HG03439 (cell line): ENCODE measurements around the gene CLIC1.
"Not testable (repeated sequence)": the region's sequence is repeated elsewhere in the genome, so short reads cannot be mapped to it uniquely, and the experiment has no call there.

Source experiments
- ATAC-seq: cut with Tn5 transposase; IDR thresholded peaks from one replicate; pipeline ENCODE4 v1.9.1; 2021; ENCODE audit warnings: mild to moderate bottlenecking, moderate library complexity; ENCODE audit not compliant: unreplicated experiment

CLIC1 gene

DNA sequence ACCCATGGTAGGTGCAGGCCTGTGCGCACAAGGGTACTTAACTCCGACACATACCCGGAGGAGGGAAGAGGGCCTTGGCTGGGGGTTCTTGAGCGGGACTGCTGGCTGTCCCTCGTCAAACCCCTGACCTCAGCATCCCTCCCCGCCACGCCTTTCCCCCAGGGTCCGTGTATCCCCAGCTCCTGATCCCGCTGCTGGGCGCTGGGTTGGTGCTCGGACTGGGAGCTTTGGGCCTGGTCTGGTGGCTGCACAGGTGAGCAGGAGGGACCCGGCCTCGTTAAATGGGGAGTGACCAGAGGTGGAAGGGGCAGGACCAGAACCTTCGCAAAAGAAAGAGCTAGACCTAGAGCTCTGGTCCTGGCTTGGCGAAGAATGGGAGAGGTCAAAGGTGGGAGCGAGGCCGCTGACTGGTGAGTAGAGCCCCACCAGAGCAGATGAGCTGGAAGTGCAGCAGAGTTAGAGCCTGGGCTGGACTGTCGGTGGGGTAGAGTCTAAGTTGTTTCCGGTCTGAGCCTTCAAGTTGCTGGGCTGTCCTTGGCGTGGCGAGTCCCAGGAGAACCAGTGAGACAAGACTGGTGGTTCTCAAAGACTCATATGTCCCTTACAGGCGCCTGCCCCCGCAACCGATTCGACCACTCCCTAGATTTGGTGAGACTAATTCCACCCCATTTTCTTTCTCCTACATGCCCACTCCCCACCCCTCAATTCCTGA lies 12.2 kb downstream of the CLIC1 start:
- no peak for ATAC-seq

DNA sequence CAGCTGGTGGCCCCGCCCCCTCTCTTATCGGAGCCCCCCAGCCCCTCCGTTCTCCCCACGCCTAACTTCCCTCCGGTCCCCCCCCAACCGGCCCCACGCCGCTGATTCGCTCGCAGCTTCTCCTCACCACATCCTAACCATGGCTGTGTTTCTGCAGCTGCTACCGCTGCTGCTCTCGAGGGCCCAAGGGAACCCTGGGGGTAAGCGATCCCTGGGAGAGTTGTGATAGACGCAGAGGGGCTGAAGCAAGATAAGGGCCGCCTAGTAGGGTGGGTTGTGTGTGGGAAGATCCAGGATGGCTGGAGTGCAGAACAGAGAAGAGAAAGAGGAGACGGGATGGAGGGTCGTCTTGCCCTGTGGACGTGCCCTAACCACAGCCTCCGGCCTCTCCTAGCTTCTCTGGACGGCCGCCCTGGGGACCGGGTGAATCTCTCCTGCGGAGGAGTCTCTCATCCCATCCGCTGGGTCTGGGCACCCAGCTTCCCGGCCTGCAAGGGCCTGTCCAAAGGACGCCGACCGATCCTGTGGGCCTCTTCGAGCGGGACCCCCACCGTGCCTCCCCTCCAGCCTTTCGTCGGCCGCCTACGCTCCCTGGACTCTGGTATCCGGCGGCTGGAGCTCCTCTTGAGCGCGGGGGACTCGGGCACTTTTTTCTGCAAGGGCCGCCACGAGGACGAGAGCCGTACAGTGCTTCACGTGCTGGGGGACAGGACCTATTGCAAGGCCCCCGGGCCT lies 12.9 kb downstream of the CLIC1 start, which contains the start of gene MPIG6B:
MPIG6B (plus strand) TSS at position 129 of the 735 bp plus-strand sequence; CDS start at position 140, 11 bp downstream.
- ATAC-seq = no peak

DNA sequence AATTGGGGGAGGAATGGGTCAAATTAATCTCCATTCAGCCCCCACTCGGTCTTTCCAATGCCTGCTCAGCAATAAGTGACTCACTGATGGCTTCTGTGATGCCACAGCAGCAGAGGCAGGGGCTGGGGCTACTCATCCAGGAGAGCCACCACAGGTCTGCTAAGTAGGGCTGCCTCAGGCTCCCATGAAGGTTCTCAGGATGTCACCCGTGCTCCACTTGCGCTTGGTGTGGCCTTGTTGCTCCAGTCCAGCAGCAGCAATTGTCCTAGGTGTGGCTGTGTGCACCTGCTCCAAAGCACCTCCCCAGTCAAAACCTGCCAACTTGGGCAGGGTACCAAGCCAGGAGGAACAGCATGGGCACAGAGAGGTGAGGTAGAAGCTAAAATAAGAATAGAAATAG lies 14.2 kb downstream of the CLIC1 start:
- no peak for ATAC-seq

DNA sequence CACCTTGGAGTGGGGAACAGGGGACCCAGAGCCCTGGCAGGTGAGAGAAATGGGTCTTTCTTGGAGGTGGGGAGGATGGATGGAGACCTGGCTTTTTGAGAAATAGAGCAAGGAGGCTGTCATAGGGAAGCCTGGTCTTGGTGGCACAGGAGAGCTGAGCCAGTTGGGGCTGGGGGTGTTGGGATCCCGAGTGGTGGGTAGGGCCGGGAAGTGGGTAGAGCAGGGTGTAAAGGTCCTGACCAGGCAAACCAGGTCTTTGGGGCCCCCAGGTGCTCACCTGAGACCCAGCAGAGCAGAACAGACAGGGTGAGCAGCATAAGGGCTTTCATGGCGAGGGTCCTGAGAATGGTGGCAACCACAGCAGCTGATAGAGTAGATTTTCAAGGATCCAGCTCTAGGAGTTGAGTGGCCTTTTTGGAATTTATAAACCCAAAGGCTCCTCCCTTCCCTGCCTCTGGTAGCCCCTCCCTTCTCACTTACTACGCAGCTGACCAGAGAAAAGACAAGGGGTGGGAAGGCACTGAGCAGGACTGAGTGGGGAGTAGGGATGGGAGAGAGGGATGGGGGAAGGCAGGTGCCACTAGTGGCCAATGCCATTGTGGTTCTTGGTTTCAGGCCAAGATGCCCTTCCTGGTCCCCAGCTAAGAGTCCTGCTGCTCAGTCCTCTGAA lies 14.8 kb downstream of the CLIC1 start, which contains the start of gene LY6G6C:
LY6G6C (minus strand) TSS at position 396 of the 670 bp plus-strand sequence; CDS start at position 329, 67 bp downstream.
- no peak for ATAC-seq

DNA sequence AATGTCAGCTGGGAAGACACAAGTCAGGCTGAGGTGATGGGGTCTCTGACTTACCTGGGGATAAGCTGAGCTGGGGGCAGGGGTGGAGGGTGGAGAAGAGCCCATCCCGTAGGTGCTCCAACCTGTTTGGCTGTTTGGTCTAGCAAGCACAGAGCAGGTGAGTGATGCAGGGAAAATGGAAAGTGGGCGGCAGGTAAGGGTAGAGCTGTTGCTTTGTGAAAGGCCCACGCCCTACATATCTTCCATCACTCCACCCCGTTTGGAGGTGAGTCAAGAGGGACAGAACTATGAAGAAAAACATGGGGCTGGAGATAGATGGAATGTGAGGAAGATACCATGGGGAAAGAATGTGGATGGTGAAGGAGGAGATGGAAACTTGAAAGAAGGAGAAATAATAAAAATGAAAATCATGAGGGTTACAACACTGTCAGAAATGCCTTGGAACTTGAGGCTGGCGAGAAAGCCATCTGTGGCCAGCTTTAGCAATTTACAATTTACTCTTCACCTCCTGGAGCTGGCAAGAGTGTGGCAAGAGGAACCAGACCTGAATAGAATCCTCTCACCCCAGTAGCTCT lies 16.0 kb downstream of the CLIC1 start:
- no peak for ATAC-seq

DNA sequence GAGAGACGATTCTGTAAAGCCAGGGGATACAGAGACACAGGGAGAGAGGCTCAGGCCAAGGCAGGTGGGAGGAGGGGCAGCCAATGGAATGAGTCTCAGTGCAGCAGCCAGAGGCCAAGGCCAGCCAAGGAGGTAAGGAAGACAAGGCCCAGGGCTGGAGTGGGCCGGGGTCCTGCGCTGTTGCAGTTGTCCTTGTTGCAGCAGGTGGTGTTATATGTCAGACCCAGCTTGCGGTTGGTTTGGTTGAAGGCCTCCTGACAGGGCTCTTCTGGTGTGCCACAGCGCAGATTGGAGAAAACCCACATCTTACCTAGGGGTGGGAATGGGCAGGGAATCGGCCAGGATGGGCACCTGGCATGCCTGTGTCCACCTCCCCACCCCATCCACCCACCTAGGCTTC lies 17.3 kb downstream of the CLIC1 start:
- no peak for ATAC-seq

DNA sequence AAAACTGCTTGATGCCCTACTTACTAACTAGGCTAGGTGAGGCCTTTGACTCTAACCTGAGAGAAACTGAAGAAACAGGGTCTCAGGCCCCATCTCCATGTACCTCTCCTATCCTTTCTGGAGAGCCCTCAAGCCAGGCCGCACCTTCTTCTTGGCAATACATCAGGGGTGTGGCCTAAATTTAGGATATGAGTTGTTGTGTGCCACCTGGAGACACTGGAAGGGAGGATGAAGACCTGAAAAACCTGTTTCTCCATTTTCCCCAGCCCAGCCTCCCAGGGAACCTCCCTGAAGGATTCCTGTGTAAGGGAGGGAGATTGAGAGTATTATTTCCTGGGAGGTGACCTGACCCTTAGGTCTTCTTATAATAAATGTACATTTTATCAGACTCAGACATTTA lies 18.1 kb downstream of the CLIC1 start:
- no peak for ATAC-seq

DNA sequence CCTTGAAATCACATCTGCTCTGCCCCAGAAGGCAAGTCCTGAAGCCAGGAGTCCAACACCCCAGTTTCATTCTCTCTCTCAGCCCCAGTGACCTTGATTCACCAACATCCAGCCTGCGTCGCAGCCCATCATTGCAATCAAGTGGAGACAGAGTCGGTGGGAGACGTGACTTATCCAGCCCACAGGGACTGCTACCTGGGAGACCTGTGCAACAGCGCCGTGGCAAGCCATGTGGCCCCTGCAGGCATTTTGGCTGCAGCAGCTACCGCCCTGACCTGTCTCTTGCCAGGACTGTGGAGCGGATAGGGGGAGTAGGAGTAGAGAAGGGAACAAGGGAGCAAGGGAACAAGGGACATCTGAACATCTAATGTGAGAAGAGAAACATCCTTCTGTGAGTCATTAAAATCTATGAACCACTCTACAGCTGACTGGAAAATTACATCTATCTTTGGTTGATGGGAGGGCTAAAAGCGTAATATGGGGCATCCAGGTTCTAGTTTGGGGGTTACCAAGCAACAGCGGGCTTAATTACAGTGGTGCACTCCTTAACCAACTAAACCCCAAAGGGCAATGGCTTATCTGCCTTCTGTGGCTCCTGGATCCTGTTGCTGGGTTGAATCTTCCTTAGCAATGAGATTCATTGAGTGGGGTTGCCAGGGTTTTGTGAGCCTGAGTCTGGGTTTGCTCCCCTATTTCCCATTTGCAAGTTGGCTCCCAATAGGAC lies 18.7 kb downstream of the CLIC1 start:
- no peak for ATAC-seq

DNA sequence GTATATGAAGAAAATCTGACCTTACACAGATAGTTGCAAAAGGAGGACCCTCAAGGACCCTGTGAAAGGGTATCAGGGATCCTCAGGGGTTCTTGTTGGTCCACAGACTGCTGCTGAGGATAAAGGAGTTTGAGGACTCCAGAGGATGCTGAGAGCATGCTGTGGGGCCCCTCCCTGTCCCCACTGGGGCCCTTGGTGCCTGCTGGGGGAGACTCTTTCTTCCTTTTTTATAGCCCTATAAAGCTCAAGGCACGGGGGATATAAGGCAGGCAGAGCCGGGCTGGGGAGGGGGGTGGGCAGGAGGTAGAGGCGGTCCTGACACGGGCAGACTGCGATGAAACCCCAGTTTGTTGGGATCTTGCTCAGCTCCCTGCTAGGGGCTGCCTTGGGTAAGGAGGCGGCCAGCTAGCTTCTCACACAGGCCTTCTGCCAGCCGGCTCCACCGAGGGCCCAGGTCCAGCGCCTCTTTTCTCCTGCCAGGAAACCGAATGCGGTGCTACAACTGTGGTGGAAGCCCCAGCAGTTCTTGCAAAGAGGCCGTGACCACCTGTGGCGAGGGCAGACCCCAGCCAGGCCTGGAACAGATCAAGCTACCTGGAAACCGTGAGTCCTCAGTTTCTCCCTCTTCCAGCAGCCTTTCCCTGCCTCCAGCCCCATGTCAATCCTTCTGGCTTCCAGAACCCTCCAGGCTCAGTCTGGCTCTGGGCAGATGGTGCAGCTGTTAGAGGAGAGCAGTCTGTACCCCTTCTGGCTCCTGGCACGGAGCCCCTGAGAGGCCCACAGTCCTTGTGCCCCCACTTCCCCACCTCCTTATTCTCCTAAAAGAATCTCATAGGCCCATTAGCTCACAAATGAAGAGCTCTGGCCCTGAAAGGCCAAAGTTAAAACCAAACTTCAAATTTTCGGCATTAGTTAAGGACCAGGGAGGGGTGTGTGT lies 21.0 kb downstream of the CLIC1 start, which contains the start of gene LY6G6D:
LY6G6D (plus strand) TSS at position 327 of the 937 bp plus-strand sequence; CDS start at position 335, 8 bp downstream.
- ATAC-seq = no peak

DNA sequence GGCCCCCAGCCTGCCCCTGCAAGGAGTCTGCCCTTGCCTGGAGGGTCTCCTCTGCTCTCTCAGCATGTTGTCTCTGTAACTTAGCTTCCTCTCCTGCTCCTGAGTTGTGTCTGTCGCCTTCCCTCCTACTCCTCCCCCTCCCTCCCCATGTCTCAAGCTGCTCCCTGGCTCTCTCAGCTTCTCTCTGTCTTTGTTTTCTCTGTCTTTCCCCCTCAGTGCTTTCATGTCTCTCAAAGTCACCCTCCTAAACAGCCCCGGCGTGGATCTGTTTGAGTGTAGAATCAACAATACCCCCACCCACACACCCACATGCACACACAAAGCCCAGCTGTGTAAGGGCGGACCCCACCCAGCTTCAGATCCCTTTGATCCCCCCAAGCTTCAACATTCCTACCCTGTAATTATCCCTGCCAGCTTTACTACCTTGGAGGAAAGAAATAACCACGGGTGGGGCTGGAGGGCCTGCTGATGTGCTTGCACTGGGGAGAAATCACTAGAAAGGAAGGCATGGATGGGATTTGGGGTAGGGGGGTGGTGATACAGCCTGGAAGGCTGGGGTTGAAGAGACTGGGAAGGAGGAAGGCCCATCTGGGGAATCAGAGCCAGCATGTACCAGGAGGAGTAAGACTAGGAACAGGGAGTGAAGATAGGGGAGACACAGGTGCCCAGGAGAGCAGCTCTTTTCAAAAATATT lies 22.2 kb downstream of the CLIC1 start:
- no peak for ATAC-seq

DNA sequence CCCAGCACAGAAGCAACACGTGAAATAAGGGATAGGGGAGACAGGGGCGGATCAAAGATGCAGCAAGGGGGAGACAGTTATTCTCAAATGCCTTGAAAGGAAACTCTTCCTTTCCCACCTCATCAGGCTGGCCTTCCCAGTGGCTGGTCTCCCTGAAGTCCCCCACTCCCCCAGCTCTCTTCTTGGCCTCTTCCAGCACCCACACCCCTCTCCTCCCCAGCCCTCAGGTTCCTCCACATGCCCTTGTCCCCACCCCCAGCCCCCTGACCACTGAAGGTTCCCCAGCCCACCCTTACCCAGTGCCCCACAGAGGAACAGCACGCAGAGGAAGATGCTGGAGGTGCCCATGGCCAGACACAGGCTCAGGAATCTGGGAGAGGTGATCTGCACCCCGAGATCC lies 22.9 kb downstream of the CLIC1 start:
- ATAC-seq = no peak

DNA sequence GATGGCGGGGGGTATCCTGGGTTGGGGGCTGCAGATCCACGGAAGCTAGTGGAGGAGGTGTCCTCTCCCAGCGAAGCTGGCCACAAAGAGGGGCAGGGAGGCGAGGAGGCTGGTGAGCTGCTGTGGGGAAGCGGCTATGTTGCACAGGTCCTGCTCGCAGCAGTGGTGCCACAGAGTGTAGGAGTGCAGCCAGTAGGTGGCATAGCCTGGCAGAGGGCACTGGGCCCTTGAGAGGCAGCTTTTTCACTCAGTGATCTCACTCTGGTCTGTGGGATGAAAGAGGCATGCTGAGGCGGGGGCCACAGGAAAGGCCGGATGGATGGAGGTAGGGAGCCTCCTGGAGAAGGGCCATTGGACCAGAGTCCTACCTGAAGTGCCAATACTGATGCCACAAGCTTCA lies 24.0 kb downstream of the CLIC1 start:
- no peak for ATAC-seq

DNA sequence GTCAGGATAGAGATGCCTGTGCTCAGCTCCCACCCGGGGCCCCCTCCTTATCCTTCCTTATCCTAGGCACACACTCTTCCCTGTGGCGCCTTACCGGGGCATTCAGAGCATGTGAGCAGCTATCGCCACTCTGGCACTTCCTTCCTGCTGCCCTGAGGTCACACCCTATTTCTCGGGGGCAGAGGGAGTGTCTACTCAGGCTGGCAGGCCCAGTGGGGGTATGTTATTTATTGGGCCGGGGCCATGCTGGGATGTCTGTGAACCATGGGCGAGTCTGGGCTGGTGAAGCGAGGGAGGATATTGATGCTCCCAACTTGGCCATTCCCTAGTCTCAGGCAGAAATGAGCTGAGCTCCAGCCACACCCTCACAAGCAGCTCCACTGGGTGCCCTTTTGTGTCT lies 25.1 kb downstream of the CLIC1 start:
- no peak for ATAC-seq

DNA sequence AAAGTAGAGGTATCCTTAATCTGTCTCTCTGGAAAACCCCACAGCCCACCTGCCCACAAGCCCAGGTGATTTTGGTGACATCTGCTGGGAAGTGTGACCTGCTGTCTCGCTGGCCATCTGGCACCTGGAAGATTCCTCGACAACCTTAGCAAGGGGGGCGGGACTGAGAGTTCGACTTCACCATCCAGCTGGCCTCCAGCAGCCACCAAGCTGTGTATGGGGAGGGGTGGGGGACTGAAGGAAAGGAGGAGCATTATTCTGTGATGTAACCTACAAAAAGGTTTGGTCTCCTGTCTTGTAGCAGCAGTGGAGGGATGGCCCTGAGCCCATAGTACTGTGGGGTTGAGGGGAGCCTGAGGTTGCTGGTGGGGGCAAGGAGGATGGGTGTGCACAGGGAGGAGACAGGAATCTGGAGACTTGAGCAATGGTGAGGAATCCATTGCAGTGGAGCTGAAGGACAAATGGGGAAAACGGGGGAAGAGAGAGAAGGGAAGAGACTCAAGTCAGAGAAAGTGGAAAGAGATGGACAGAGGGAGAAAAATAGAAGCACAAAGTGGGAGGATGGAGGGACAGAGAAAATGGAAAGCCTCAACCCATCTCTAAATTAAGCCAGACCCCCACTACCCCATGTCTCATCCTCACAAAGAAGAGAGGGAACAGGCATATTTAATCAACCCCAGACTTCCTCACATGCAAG lies 25.7 kb downstream of the CLIC1 start:
- no peak for ATAC-seq

DNA sequence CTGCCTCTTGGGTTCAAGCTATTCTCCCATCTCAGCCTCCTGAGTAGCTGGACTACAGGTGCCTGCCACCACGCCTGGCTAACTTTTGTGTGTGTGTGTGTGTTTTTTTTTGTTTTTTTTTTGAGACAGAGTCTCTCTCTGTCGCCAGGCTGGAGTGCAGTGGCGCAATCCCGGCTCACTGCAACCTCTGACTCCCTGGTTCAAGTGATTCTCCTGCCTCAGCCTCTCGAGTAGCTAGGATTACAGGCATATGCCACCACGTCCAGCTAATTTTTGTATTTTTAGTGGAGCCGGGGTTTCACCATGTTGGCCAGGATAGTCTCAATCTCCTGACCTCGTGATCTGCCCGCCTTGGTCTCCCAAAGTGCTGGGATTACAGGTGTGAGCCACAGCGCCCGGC lies 27.2 kb downstream of the CLIC1 start:
- ATAC-seq = not testable (repeated sequence)

DNA sequence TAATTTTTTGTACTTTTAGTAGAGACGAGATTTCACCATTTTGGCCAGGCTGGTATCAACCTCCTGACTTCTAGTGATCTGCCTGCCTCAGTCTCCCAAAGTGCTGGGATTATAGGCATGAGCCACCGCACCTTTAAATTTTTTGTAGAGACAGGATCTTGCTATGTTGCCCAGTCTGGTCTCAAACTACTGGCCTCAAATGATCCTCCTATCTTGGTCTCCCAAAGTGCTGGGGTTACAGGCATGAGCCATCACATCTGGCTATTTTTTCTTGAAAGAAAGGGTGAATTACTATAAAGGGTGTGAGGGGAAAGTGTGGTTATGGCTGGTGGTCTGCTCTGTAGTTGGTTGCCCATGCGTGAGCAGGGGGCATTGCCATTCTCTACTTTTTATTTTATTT lies 28.1 kb downstream of the CLIC1 start:
- no peak for ATAC-seq

DNA sequence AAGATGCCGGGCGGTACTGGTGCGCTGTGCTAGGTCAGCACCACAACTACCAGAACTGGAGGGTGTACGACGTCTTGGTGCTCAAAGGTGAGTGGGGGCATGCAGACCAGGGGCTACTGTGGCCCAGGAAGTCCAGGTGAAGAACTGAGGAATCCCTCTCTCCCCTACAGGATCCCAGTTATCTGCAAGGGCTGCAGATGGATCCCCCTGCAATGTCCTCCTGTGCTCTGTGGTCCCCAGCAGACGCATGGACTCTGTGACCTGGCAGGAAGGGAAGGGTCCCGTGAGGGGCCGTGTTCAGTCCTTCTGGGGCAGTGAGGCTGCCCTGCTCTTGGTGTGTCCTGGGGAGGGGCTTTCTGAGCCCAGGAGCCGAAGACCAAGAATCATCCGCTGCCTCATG lies 28.6 kb downstream of the CLIC1 start:
- no peak for ATAC-seq

DNA sequence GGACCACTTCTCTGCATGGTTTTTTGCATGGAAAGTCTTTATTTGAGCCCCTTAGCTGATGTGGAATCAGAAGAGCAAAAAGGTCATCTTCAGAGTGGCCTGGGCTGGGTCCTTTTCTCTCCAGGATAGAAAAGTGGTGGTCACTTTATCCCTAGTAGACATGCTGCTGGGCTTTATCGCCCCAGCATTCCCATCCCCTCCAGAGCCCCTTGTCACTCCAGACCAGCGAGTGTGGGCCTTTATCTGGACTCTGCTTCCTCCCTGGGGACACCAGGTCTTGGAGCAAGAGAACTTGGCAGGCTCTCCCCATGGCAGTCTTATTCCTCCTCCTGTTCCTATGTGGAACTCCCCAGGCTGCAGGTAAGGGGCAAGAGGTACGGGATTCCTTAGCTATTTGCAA lies 29.7 kb downstream of the CLIC1 start, which contains the start of gene LY6G6F:
LY6G6F (plus strand) TSS at position 268 of the 400 bp plus-strand sequence; CDS start at position 309, 41 bp downstream.
- ATAC-seq = no peak
